Measurements from ENCODE around the gene MCUB. TPM values are rescaled to one million over a fixed set of nuclear protein-coding genes. Genes with fewer than 3 reads are reported as not detected.
"Not testable (repeated sequence)": the region's sequence is repeated elsewhere in the genome, so short reads cannot be mapped to it uniquely, and the experiment has no call there.

Gene MCUB
- polyA plus RNA-seq, 1 donor from 2014 or later, result 3.9 TPM

DNA sequence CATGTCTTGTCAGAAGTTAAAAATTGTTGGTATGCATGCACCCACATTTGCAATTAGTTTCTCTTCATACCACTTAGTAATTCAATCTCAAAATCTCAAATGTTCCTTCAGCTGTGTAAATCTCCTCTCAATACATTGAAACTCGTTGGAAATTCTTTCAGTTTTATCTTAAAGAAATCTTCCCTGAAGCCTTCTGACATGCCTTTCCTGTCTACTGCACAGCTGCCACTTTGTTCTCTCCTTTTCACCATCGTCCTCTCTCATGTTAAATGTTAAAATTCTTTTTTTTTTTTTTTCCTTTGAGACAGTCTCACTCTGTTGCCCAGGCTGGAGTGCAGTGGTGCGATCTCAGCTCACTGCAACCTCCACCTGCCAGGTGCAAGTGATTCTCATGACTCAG is 30.9 kb downstream of the MCUB start:
- H3F3A ChIP-seq (ENCODE audit: insufficient read depth, low read length, poor library complexity, severe bottlenecking), result no peaks in the 10 kb centered on the region
- no peaks in the 10 kb centered on the region for H3K79me2 ChIP-seq (replicated peaks; ENCODE audit: insufficient read depth, low read length)
- H3K27ac ChIP-seq (ENCODE audit: low read length), result no peak overlapping the region
- H3K4me2 ChIP-seq (ENCODE audit: low read length), result no peak overlapping the region
- no peaks in the 10 kb centered on the region for H3K9me3 ChIP-seq (ENCODE audit: low read length)
- H3K4me3 ChIP-seq (ENCODE audit: low read length), result no peak overlapping the region
- no peaks in the 10 kb centered on the region for H3K9me2 ChIP-seq (ENCODE audit: insufficient read depth, low read length)
- no peak overlapping the region for H3K9ac ChIP-seq (ENCODE audit: low read length)
- no peak overlapping the region for H2AFZ ChIP-seq (ENCODE audit: low read depth, low read length)
- TF ChIP-seq, protein P1, sequence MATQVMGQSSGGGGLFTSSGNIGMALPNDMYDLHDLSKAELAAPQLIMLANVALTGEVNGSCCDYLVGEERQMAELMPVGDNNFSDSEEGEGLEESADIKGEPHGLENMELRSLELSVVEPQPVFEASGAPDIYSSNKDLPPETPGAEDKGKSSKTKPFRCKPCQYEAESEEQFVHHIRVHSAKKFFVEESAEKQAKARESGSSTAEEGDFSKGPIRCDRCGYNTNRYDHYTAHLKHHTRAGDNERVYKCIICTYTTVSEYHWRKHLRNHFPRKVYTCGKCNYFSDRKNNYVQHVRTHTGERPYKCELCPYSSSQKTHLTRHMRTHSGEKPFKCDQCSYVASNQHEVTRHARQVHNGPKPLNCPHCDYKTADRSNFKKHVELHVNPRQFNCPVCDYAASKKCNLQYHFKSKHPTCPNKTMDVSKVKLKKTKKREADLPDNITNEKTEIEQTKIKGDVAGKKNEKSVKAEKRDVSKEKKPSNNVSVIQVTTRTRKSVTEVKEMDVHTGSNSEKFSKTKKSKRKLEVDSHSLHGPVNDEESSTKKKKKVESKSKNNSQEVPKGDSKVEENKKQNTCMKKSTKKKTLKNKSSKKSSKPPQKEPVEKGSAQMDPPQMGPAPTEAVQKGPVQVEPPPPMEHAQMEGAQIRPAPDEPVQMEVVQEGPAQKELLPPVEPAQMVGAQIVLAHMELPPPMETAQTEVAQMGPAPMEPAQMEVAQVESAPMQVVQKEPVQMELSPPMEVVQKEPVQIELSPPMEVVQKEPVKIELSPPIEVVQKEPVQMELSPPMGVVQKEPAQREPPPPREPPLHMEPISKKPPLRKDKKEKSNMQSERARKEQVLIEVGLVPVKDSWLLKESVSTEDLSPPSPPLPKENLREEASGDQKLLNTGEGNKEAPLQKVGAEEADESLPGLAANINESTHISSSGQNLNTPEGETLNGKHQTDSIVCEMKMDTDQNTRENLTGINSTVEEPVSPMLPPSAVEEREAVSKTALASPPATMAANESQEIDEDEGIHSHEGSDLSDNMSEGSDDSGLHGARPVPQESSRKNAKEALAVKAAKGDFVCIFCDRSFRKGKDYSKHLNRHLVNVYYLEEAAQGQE (IDR thresholded peaks at IDR 0.05; ENCODE audit: borderline replicate concordance), result no peak
- no peak for TF ChIP-seq EZH2 (IDR thresholded peaks at IDR 0.05; ENCODE audit: borderline replicate concordance, insufficient read depth, low read length, poor library complexity, severe bottlenecking)
- TF ChIP-seq SMC3 (conservative IDR thresholded peaks at IDR 0.05; ENCODE audit: poor library complexity), result no peak
- no peak for TF ChIP-seq MXI1 (conservative IDR thresholded peaks at IDR 0.05; ENCODE audit: poor library complexity, severe bottlenecking)
- no peak for TF ChIP-seq RAD21 (conservative IDR thresholded peaks at IDR 0.05)
- TF ChIP-seq, protein P2, sequence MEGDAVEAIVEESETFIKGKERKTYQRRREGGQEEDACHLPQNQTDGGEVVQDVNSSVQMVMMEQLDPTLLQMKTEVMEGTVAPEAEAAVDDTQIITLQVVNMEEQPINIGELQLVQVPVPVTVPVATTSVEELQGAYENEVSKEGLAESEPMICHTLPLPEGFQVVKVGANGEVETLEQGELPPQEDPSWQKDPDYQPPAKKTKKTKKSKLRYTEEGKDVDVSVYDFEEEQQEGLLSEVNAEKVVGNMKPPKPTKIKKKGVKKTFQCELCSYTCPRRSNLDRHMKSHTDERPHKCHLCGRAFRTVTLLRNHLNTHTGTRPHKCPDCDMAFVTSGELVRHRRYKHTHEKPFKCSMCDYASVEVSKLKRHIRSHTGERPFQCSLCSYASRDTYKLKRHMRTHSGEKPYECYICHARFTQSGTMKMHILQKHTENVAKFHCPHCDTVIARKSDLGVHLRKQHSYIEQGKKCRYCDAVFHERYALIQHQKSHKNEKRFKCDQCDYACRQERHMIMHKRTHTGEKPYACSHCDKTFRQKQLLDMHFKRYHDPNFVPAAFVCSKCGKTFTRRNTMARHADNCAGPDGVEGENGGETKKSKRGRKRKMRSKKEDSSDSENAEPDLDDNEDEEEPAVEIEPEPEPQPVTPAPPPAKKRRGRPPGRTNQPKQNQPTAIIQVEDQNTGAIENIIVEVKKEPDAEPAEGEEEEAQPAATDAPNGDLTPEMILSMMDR (IDR thresholded peaks at IDR 0.05; ENCODE audit: poor library complexity, severe bottlenecking), result no peak
- TF ChIP-seq TAF1 (IDR thresholded peaks at IDR 0.05; ENCODE audit: low read depth), result no peak
- TF ChIP-seq POLR2AphosphoS5 (IDR thresholded peaks at IDR 0.05), result no peak
- TF ChIP-seq EP300 (conservative IDR thresholded peaks at IDR 0.05; ENCODE audit: poor library complexity, severe bottlenecking), result no peak
- no peaks in the 10 kb centered on the region for H4K20me1 ChIP-seq (ENCODE audit: insufficient read depth)
- no peaks in the 10 kb centered on the region for H3K36me3 ChIP-seq (ENCODE audit: insufficient read depth, low read length)
- H3K27me3 ChIP-seq (ENCODE audit: insufficient read depth, low read depth, low read length), result no peaks in the 10 kb centered on the region

DNA sequence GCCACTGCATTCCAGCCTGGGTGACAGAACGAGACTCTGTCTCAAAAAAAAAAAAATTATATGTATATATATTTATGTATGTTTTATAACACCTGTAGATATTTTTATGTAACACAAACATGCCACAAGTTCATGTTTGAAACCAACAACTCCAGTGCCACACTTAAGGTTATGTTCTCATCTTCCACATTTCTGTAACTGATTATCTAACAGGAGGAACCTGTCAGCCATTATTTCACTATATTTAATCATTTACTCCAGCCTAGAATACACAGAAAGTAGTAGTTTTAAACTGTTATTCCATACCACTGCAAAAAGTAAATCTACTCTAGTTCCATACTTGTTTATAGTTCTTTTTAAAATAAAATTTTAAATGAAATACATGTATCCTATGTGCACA is 32.3 kb downstream of the MCUB start:
- Histone ChIP-seq H4K20me1 (ENCODE audit: insufficient read depth) (no peaks in the 10 kb centered on the region), H3K79me2 (replicated peaks; ENCODE audit: insufficient read depth, low read length) (no peaks in the 10 kb centered on the region), H3K4me3 (ENCODE audit: low read length) (no peak overlapping the region), H3F3A (ENCODE audit: insufficient read depth, low read length, poor library complexity, severe bottlenecking) (no peaks in the 10 kb centered on the region), H3K9me2 (ENCODE audit: insufficient read depth, low read length) (no peaks in the 10 kb centered on the region), H2AFZ (ENCODE audit: low read depth, low read length) (no peak overlapping the region), H3K27me3 (ENCODE audit: insufficient read depth, low read depth, low read length) (no peaks in the 10 kb centered on the region), H3K27ac (ENCODE audit: low read length) (no peak overlapping the region), H3K9me3 (ENCODE audit: low read length) (no peaks in the 10 kb centered on the region), H3K9ac (ENCODE audit: low read length) (no peak overlapping the region), H3K4me2 (ENCODE audit: low read length) (no peak overlapping the region), H3K36me3 (ENCODE audit: insufficient read depth, low read length) (no peaks in the 10 kb centered on the region)
- no peak for TF ChIP-seq RAD21 (conservative IDR thresholded peaks at IDR 0.05)

DNA sequence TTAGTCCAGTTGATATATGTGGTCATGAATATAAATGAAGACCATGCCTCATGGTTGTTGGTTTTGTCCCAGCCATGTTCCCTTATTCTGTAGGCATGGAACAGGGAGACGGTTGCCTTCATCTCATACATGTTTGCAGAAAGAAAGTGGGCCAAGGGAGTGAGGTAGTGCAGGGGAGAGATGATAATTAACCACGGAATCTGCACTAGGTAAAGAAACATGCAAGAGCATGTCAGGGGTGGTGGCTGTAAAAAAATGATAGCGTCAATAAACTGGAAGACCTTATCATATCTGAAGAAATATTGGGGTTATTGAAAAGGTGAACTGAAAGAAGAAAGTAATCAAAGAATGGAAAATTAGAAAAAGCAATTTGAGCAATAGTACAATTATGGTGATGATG is 35.1 kb downstream of the MCUB start:
- H3F3A ChIP-seq (ENCODE audit: insufficient read depth, low read length, poor library complexity, severe bottlenecking); H3K4me3 ChIP-seq (ENCODE audit: low read length); H4K20me1 ChIP-seq (ENCODE audit: insufficient read depth); H3K27me3 ChIP-seq (ENCODE audit: insufficient read depth, low read depth, low read length); H3K27ac ChIP-seq (ENCODE audit: low read length); H3K36me3 ChIP-seq (ENCODE audit: insufficient read depth, low read length); H3K9ac ChIP-seq (ENCODE audit: low read length); H3K4me2 ChIP-seq (ENCODE audit: low read length); H3K79me2 ChIP-seq (replicated peaks; ENCODE audit: insufficient read depth, low read length); H2AFZ ChIP-seq (ENCODE audit: low read depth, low read length); H3K9me3 ChIP-seq (ENCODE audit: low read length); H3K9me2 ChIP-seq (ENCODE audit: insufficient read depth, low read length): not testable (repeated sequence)

DNA sequence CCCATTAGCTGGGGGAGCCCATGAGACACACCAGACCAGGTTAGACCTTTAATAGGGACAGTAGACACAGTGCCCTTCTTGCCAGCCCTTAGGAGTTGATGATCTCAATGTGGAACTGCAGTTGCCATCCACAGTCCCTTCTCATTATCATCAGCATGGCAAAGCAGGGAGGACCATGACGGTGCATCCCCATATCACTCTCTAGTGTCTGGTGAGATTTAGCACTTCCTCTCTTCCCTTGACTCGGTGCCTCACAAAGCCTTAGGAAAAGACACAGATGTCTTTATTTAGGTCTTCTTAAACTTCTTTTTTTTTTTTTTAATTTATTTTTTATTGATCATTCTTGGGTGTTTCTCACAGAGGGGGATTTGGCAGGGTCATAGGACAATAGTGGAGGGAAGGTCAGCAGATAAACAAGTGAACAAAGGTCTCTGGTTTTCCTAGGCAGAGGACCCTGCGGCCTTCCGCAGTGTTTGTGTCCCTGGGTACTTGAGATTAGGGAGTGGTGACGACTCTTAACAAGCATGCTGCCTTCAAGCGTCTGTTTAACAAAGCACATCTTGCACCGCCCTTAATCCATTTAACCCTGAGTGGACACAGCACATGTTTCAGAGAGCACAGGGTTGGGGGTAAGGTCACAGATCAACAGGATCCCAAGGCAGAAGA is 36.5 kb downstream of the MCUB start:
- H3K36me3 ChIP-seq (ENCODE audit: insufficient read depth, low read length); H3K4me2 ChIP-seq (ENCODE audit: low read length); H3K9me3 ChIP-seq (ENCODE audit: low read length); H2AFZ ChIP-seq (ENCODE audit: low read depth, low read length); H3K79me2 ChIP-seq (replicated peaks; ENCODE audit: insufficient read depth, low read length); H3F3A ChIP-seq (ENCODE audit: insufficient read depth, low read length, poor library complexity, severe bottlenecking); H3K4me3 ChIP-seq (ENCODE audit: low read length); H3K9me2 ChIP-seq (ENCODE audit: insufficient read depth, low read length); H3K27ac ChIP-seq (ENCODE audit: low read length); H4K20me1 ChIP-seq (ENCODE audit: insufficient read depth); H3K9ac ChIP-seq (ENCODE audit: low read length); H3K27me3 ChIP-seq (ENCODE audit: insufficient read depth, low read depth, low read length): not testable (repeated sequence)

All from neural cell (in vitro differentiated cells).